Body of pancreas (tissue), 4 donors: Measurements from ENCODE around the gene FAM98C.

Source experiments
- CTCF ChIP-seq, 7 experiments: fragments of 450-650 bp in 4 of 7; fragments of 200-600 bp in 3 of 7; sonication (generic) in 3 of 7; IDR thresholded peaks; one replicate each; pipeline ENCODE4 v1.5.1; 2016 to 2019; ENCODE audit warnings: antibody characterized with exemption in 7 of 7
- POLR2A ChIP-seq, 3 donors: fragments of 450-650 bp; IDR thresholded peaks; one replicate each; pipeline ENCODE4 v1.6.1; 2016; ENCODE audit warnings: antibody characterized with exemption in 3 of 3, mild to moderate bottlenecking in 2 of 3

GRCh38 chr19:38386971-38387549 is 15.8 kb upstream of the FAM98C start:
- TF ChIP-seq CTCF (IDR thresholded peaks at IDR 0.05) (no peak), POLR2A (IDR thresholded peaks at IDR 0.05) (no peak)
